IPS-15b (cell line): ENCODE results near the gene ENC1.

ENCODE experiments used
- H3K27me3 ChIP-seq: one replicate; pipeline ENCODE4 v1.6.1; 2013; ENCODE audit warnings: low read length; ENCODE audit not compliant: control insufficient read depth, insufficient read depth
- H3K36me3 ChIP-seq: one replicate; pipeline ENCODE4 v1.6.1; 2013; ENCODE audit warnings: low read length; ENCODE audit not compliant: control insufficient read depth, insufficient read depth
- H3K4me1 ChIP-seq: one replicate; pipeline ENCODE4 v1.6.1; 2013; ENCODE audit warnings: mild to moderate bottlenecking, low read length; ENCODE audit not compliant: control insufficient read depth, insufficient read depth
- H3K4me3 ChIP-seq: one replicate; pipeline ENCODE4 v1.5.1; 2013; ENCODE audit warnings: low read depth, low read length
- H3K9ac ChIP-seq: one replicate; pipeline ENCODE4 v1.6.1; 2013; ENCODE audit warnings: low read depth, mild to moderate bottlenecking, low read length
- H3K9me3 ChIP-seq: one replicate; pipeline ENCODE4 v1.6.1; 2013; ENCODE audit warnings: mild to moderate bottlenecking, low read length; ENCODE audit not compliant: control insufficient read depth, insufficient read depth

Gene ENC1

GRCh38 chr5:74627646-74628279, 12.8 kb downstream of the ENC1 start:
- no peaks in the 10 kb centered on the region for H3K9me3 ChIP-seq
- no peaks in the 10 kb centered on the region for H3K36me3 ChIP-seq
- H3K4me1 ChIP-seq = peaks cover 11% of the 10 kb centered on the region
- H3K9ac ChIP-seq = no peak overlapping the region
- H3K27me3 ChIP-seq = peaks cover 2% of the 10 kb centered on the region
- H3K4me3 ChIP-seq = no peak overlapping the region

- Histone ChIP-seq H3K27me3 (no peaks in the 10 kb centered on the region), H3K4me3 (no peak overlapping the region), H3K9ac (no peak overlapping the region), H3K9me3 (no peaks in the 10 kb centered on the region), H3K4me1 (peaks cover 15% of the 10 kb centered on the region), H3K36me3 (no peaks in the 10 kb centered on the region)
These were observed 13.9 kb downstream of the ENC1 start for GRCh38 chr5:74626386-74627222.

GRCh38 chr5:74625742-74626241, 14.7 kb downstream of the ENC1 start:
- peaks cover 3% of the 10 kb centered on the region for H3K27me3 ChIP-seq
- peaks cover 12% of the 10 kb centered on the region for H3K4me1 ChIP-seq
- no peaks in the 10 kb centered on the region for H3K9me3 ChIP-seq
- H3K36me3 ChIP-seq = no peaks in the 10 kb centered on the region
- no peak overlapping the region for H3K9ac ChIP-seq
- H3K4me3 ChIP-seq = no peak overlapping the region

- Histone ChIP-seq H3K9ac (no peak overlapping the region), H3K9me3 (no peaks in the 10 kb centered on the region), H3K36me3 (no peaks in the 10 kb centered on the region), H3K4me3 (no peak overlapping the region), H3K27me3 (peaks cover 3% of the 10 kb centered on the region), H3K4me1 (peaks cover 12% of the 10 kb centered on the region)
These were observed 15.5 kb downstream of the ENC1 start for GRCh38 chr5:74624931-74625505.

GRCh38 chr5:74624501-74624900, 16.0 kb downstream of the ENC1 start:
- Histone ChIP-seq H3K27me3 (peaks cover 3% of the 10 kb centered on the region), H3K4me1 (peaks cover 12% of the 10 kb centered on the region), H3K4me3 (no peak overlapping the region), H3K9ac (no peak overlapping the region), H3K36me3 (no peaks in the 10 kb centered on the region), H3K9me3 (no peaks in the 10 kb centered on the region)

GRCh38 chr5:74623748-74624408, 16.6 kb downstream of the ENC1 start:
- H3K9me3 ChIP-seq = no peaks in the 10 kb centered on the region
- H3K9ac ChIP-seq = no peak overlapping the region
- no peak overlapping the region for H3K4me3 ChIP-seq
- peaks cover 10% of the 10 kb centered on the region for H3K4me1 ChIP-seq
- peaks cover 5% of the 10 kb centered on the region for H3K27me3 ChIP-seq
- H3K36me3 ChIP-seq = no peaks in the 10 kb centered on the region

GRCh38 chr5:74623006-74623611, 17.4 kb downstream of the ENC1 start:
- no peaks in the 10 kb centered on the region for H3K36me3 ChIP-seq
- H3K27me3 ChIP-seq = peaks cover 6% of the 10 kb centered on the region
- H3K9me3 ChIP-seq = no peaks in the 10 kb centered on the region
- peaks cover 10% of the 10 kb centered on the region for H3K4me1 ChIP-seq
- no peak overlapping the region for H3K4me3 ChIP-seq
- no peak overlapping the region for H3K9ac ChIP-seq

GRCh38 chr5:74622122-74622521, 18.4 kb downstream of the ENC1 start:
- H3K9ac ChIP-seq = no peak overlapping the region
- H3K27me3 ChIP-seq = peaks cover 6% of the 10 kb centered on the region
- no peaks in the 10 kb centered on the region for H3K9me3 ChIP-seq
- no peak overlapping the region for H3K4me3 ChIP-seq
- peaks cover 12% of the 10 kb centered on the region for H3K4me1 ChIP-seq
- no peaks in the 10 kb centered on the region for H3K36me3 ChIP-seq

- Histone ChIP-seq H3K36me3 (no peaks in the 10 kb centered on the region), H3K4me1 (peaks cover 12% of the 10 kb centered on the region), H3K4me3 (no peak overlapping the region), H3K27me3 (peaks cover 6% of the 10 kb centered on the region), H3K9ac (no peak overlapping the region), H3K9me3 (no peaks in the 10 kb centered on the region)
These were observed 19.0 kb downstream of the ENC1 start for GRCh38 chr5:74621492-74621891.

GRCh38 chr5:74619308-74619707, 21.2 kb downstream of the ENC1 start:
- H3K4me1 ChIP-seq = peaks cover 12% of the 10 kb centered on the region
- H3K9ac ChIP-seq = no peak overlapping the region

GRCh38 chr5:74618106-74618505, 22.4 kb downstream of the ENC1 start:
- Histone ChIP-seq H3K27me3 (peaks cover 6% of the 10 kb centered on the region), H3K4me1 (peaks cover 12% of the 10 kb centered on the region), H3K9me3 (no peaks in the 10 kb centered on the region), H3K36me3 (no peaks in the 10 kb centered on the region), H3K4me3 (no peak overlapping the region), H3K9ac (no peak overlapping the region)

More at GRCh38 chr5:74619308-74619707, 21.2 kb downstream of the ENC1 start:
- Histone ChIP-seq H3K9me3 (no peaks in the 10 kb centered on the region), H3K4me3 (no peak overlapping the region), H3K36me3 (no peaks in the 10 kb centered on the region), H3K27me3 (peaks cover 6% of the 10 kb centered on the region)
